Measurements from ENCODE around the gene ASB6.
"Not testable (repeated sequence)": the region's sequence is repeated elsewhere in the genome, so short reads cannot be mapped to it uniquely, and the experiment has no call there.

ASB6 gene

GRCh38 chr9:129639034-129639630 lies 2.8 kb downstream of the ASB6 start:
- no peak overlapping the region for H2BK120ac ChIP-seq (ENCODE audit: low read depth, low read length)
- no peaks in the 10 kb centered on the region for H3K9me3 ChIP-seq (ENCODE audit: control insufficient read depth, low read length)
- H3K4me1 ChIP-seq (ENCODE audit: control insufficient read depth, insufficient read depth, low read depth, low read length), result peaks cover 22% of the 10 kb centered on the region
- H3K79me1 ChIP-seq (replicated peaks; ENCODE audit: low read length, poor library complexity, severe bottlenecking), result peaks cover 37% of the 10 kb centered on the region
- 96% methylated on average over 17 of the region's 17 CpGs for WGBS
- no peak for DNase-seq
- H3K4me3 ChIP-seq (ENCODE audit: insufficient read depth in 1 of 2, low read depth in 1 of 2, low read length in 2 of 2), result no peak overlapping the region
- H3K4me2 ChIP-seq (ENCODE audit: low read length, poor library complexity, severe bottlenecking), result no peak overlapping the region
- H2AFZ ChIP-seq (ENCODE audit: low read depth, low read length), result no peak overlapping the region
- no peak overlapping the region for H3K27ac ChIP-seq (ENCODE audit: low read length, poor library complexity, severe bottlenecking)
- H4K91ac ChIP-seq (ENCODE audit: low read length), result no peak overlapping the region
- H4K8ac ChIP-seq (ENCODE audit: low read length), result no peak overlapping the region
- no peak overlapping the region for H3K23ac ChIP-seq (ENCODE audit: low read length in 2 of 2)
- H3K9ac ChIP-seq (ENCODE audit: low read length), result peak overlapping the region; percentile 92
- H2BK15ac ChIP-seq (ENCODE audit: low read depth, poor library complexity, severe bottlenecking), result peak overlapping the region; percentile 19
- no peak overlapping the region for H2BK12ac ChIP-seq (ENCODE audit: low read length in 2 of 2)
- H3K36me3 ChIP-seq (ENCODE audit: control insufficient read depth in 1 of 2, insufficient read depth in 2 of 2, low read depth in 1 of 2, low read length in 2 of 2), result peaks cover 47 to 53% of the 10 kb centered on the region in 2 experiments
- H3K27me3 ChIP-seq (ENCODE audit: control insufficient read depth in 1 of 2, insufficient read depth in 1 of 2, low read length in 2 of 2), result no peaks in the 10 kb centered on the region
- H3K18ac ChIP-seq (ENCODE audit: low read depth in 1 of 2, low read length in 2 of 2), result no peak overlapping the region
- no peak overlapping the region for H2AK5ac ChIP-seq (ENCODE audit: low read length, severe bottlenecking)
- H3K14ac ChIP-seq (ENCODE audit: low read length in 2 of 2), result no peak overlapping the region
- no peak overlapping the region for H2BK5ac ChIP-seq (ENCODE audit: low read depth, low read length, poor library complexity, severe bottlenecking)
- H3K4ac ChIP-seq (ENCODE audit: low read depth in 1 of 2, low read length in 2 of 2), result peak overlapping the region in 1 of 2 experiments; percentile 9

- Histone ChIP-seq H4K8ac (ENCODE audit: low read length) (no peak overlapping the region), H3K4me1 (ENCODE audit: control insufficient read depth, insufficient read depth, low read depth, low read length) (peaks cover 24% of the 10 kb centered on the region), H3K4ac (ENCODE audit: low read depth in 1 of 2, low read length in 2 of 2) (no peak overlapping the region), H3K36me3 (ENCODE audit: control insufficient read depth in 1 of 2, insufficient read depth in 2 of 2, low read depth in 1 of 2, low read length in 2 of 2) (peaks cover 60 to 66% of the 10 kb centered on the region in 2 experiments), H3K14ac (ENCODE audit: low read length in 2 of 2) (no peak overlapping the region), H2BK5ac (ENCODE audit: low read depth, low read length, poor library complexity, severe bottlenecking) (no peak overlapping the region), H3K9ac (ENCODE audit: low read length) (no peak overlapping the region), H4K91ac (ENCODE audit: low read length) (no peak overlapping the region), H3K9me3 (ENCODE audit: control insufficient read depth, low read length) (no peaks in the 10 kb centered on the region), H2BK15ac (ENCODE audit: low read depth, poor library complexity, severe bottlenecking) (no peak overlapping the region), H2BK12ac (ENCODE audit: low read length in 2 of 2) (no peak overlapping the region), H2AK5ac (ENCODE audit: low read length, severe bottlenecking) (no peak overlapping the region), H2BK120ac (ENCODE audit: low read depth, low read length) (no peak overlapping the region), H3K79me1 (replicated peaks; ENCODE audit: low read length, poor library complexity, severe bottlenecking) (peaks cover 42% of the 10 kb centered on the region), H3K27ac (ENCODE audit: low read length, poor library complexity, severe bottlenecking) (no peak overlapping the region), H3K18ac (ENCODE audit: low read depth in 1 of 2, low read length in 2 of 2) (no peak overlapping the region), H3K4me2 (ENCODE audit: low read length, poor library complexity, severe bottlenecking) (no peak overlapping the region), H3K27me3 (ENCODE audit: control insufficient read depth in 1 of 2, insufficient read depth in 1 of 2, low read length in 2 of 2) (no peaks in the 10 kb centered on the region), H2AFZ (ENCODE audit: low read depth, low read length) (no peak overlapping the region), H3K4me3 (ENCODE audit: insufficient read depth in 1 of 2, low read depth in 1 of 2, low read length in 2 of 2) (no peak overlapping the region), H3K23ac (ENCODE audit: low read length in 2 of 2) (no peak overlapping the region)
- 92% methylated on average over 29 of the region's 29 CpGs for WGBS
- no peak for DNase-seq
These were observed 4.1 kb downstream of the ASB6 start for GRCh38 chr9:129637673-129638439.

GRCh38 chr9:129637102-129637501 lies 4.8 kb downstream of the ASB6 start:
- DNase-seq, result no peak
- 91% methylated on average over 6 of the region's 9 CpGs for whole genome bisulfite sequencing
- no peak overlapping the region for H3K18ac ChIP-seq (ENCODE audit: low read depth in 1 of 2, low read length in 2 of 2)
- H2AK5ac ChIP-seq (ENCODE audit: low read length, severe bottlenecking), result no peak overlapping the region
- peaks cover 63 to 72% of the 10 kb centered on the region in 2 experiments for H3K36me3 ChIP-seq (ENCODE audit: control insufficient read depth in 1 of 2, insufficient read depth in 2 of 2, low read depth in 1 of 2, low read length in 2 of 2)
- no peaks in the 10 kb centered on the region for H3K27me3 ChIP-seq (ENCODE audit: control insufficient read depth in 1 of 2, insufficient read depth in 1 of 2, low read length in 2 of 2)
- H3K23ac ChIP-seq (ENCODE audit: low read length in 2 of 2), result no peak overlapping the region
- no peak overlapping the region for H3K4ac ChIP-seq (ENCODE audit: low read depth in 1 of 2, low read length in 2 of 2)
- no peak overlapping the region for H3K27ac ChIP-seq (ENCODE audit: low read length, poor library complexity, severe bottlenecking)
- peaks cover 27% of the 10 kb centered on the region for H3K4me1 ChIP-seq (ENCODE audit: control insufficient read depth, insufficient read depth, low read depth, low read length)
- no peak overlapping the region for H3K9ac ChIP-seq (ENCODE audit: low read length)
- H4K8ac ChIP-seq (ENCODE audit: low read length), result no peak overlapping the region
- H3K4me3 ChIP-seq (ENCODE audit: insufficient read depth in 1 of 2, low read depth in 1 of 2, low read length in 2 of 2), result no peak overlapping the region
- H2BK120ac ChIP-seq (ENCODE audit: low read depth, low read length), result no peak overlapping the region
- no peak overlapping the region for H2AFZ ChIP-seq (ENCODE audit: low read depth, low read length)
- peaks cover 42% of the 10 kb centered on the region for H3K79me1 ChIP-seq (replicated peaks; ENCODE audit: low read length, poor library complexity, severe bottlenecking)
- no peak overlapping the region for H4K91ac ChIP-seq (ENCODE audit: low read length)
- H2BK15ac ChIP-seq (ENCODE audit: low read depth, poor library complexity, severe bottlenecking), result no peak overlapping the region
- no peak overlapping the region for H2BK12ac ChIP-seq (ENCODE audit: low read length in 2 of 2)
- H2BK5ac ChIP-seq (ENCODE audit: low read depth, low read length, poor library complexity, severe bottlenecking), result no peak overlapping the region
- no peaks in the 10 kb centered on the region for H3K9me3 ChIP-seq (ENCODE audit: control insufficient read depth, low read length)
- H3K4me2 ChIP-seq (ENCODE audit: low read length, poor library complexity, severe bottlenecking), result no peak overlapping the region
- H3K14ac ChIP-seq (ENCODE audit: low read length in 2 of 2), result no peak overlapping the region

GRCh38 chr9:129636343-129636742 lies 5.6 kb downstream of the ASB6 start:
- H3K23ac ChIP-seq (ENCODE audit: low read length in 2 of 2); H3K9ac ChIP-seq (ENCODE audit: low read length); H2BK12ac ChIP-seq (ENCODE audit: low read length in 2 of 2); H2AFZ ChIP-seq (ENCODE audit: low read depth, low read length); H2AK5ac ChIP-seq (ENCODE audit: low read length, severe bottlenecking); H4K91ac ChIP-seq (ENCODE audit: low read length); H2BK120ac ChIP-seq (ENCODE audit: low read depth, low read length); H4K8ac ChIP-seq (ENCODE audit: low read length); DNase-seq; H2BK15ac ChIP-seq (ENCODE audit: low read depth, poor library complexity, severe bottlenecking); H3K9me3 ChIP-seq (ENCODE audit: control insufficient read depth, low read length); H3K27ac ChIP-seq (ENCODE audit: low read length, poor library complexity, severe bottlenecking); H3K4me2 ChIP-seq (ENCODE audit: low read length, poor library complexity, severe bottlenecking); H2BK5ac ChIP-seq (ENCODE audit: low read depth, low read length, poor library complexity, severe bottlenecking); H3K18ac ChIP-seq (ENCODE audit: low read depth in 1 of 2, low read length in 2 of 2); H3K4me3 ChIP-seq (ENCODE audit: insufficient read depth in 1 of 2, low read depth in 1 of 2, low read length in 2 of 2); H3K27me3 ChIP-seq (ENCODE audit: control insufficient read depth in 1 of 2, insufficient read depth in 1 of 2, low read length in 2 of 2); H3K4ac ChIP-seq (ENCODE audit: low read depth in 1 of 2, low read length in 2 of 2); H3K14ac ChIP-seq (ENCODE audit: low read length in 2 of 2): not testable (repeated sequence)
- peaks cover 40% of the 10 kb centered on the region for H3K79me1 ChIP-seq (replicated peaks; ENCODE audit: low read length, poor library complexity, severe bottlenecking)
- WGBS, result 98% methylated on average over 10 of the region's 10 CpGs
- H3K4me1 ChIP-seq (ENCODE audit: control insufficient read depth, insufficient read depth, low read depth, low read length), result peaks cover 34% of the 10 kb centered on the region
- peaks cover 63 to 77% of the 10 kb centered on the region in 2 experiments for H3K36me3 ChIP-seq (ENCODE audit: control insufficient read depth in 1 of 2, insufficient read depth in 2 of 2, low read depth in 1 of 2, low read length in 2 of 2)

Data from mesenchymal stem cell (in vitro differentiated cells and primary cell).